ENCODE results near the gene TEAD1. TPM values are rescaled to one million over a fixed set of nuclear protein-coding genes. Genes with fewer than 3 reads are reported as not detected.

TEAD1 gene
- total and polyA plus RNA-seq, 10 of the 15 experiments (the other 5 are each of a cell fraction or from before 2014, with no cell fraction given) = 0.01 to 0.59 (median 0.04) TPM; not detected in 6

DNA sequence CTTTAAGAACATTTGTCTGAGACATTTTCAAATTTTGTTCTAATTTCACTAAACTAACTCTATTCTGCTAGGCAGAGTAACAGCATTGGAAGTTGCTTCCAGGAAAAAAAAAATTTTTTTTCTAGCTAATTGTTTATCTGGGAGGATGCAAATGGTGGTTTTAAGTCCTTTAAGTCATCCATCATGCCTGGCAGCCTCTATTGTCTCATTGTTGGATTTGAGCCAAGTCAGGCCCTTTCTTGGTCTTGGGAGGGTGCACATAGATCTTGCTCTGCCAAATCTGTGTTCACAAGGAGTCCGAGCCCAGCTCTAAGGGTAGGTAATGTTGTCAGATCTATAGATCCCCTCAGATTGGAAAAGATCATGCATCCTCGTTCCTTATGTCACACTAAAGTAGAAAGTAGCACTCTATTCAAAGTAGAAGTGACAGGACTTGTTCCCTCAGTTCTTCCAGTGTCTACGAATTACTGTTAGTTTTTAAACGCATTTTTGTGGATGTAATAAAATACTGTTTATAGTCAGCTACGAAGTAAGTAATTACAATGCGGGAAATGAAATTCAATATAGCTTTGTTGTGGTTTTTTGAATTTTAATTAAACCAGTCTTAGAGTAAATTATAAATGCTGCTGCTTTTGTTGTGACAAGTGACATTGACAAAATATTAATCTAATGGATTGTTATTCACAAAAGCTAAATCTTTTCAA lies 168.9 kb downstream of the TEAD1 start:
- CTCF ChIA-PET = no interaction called here
- H3K4me1 ChIP-seq (ENCODE audit: control insufficient read depth, insufficient read depth, low read length) = no peaks in the 10 kb centered on the region
- SMC1A ChIA-PET (ENCODE audit: uncharacterized antibody, unreplicated experiment) = no interaction called here
- no peak overlapping the region for H2AFZ ChIP-seq (ENCODE audit: control insufficient read depth, low read depth, low read length)
- H3K9me3 ChIP-seq (replicated peaks; ENCODE audit: control insufficient read depth, insufficient read depth, low read length) = no peaks in the 10 kb centered on the region; the same call in 2 of the 3 replicates
- DNase-seq (ENCODE audit: low read depth, low spot score) = no peak
- TF ChIP-seq PBX3 (IDR thresholded peaks at IDR 0.05; ENCODE audit: insufficient replicate concordance, low read depth, low read length) (peak; percentile 24), MEF2B (IDR thresholded peaks at IDR 0.05; ENCODE audit: partially characterized antibody, poor library complexity, severe bottlenecking) (no peak)
- BruUV-seq (replicated peaks) = no TSS peak
- peak; percentile 57 for FAIRE-seq
- in situ Hi-C loops (cut with MboI) (no loop called here), intact Hi-C loops (cut with micrococcal nuclease; ENCODE audit: unreplicated experiment) (no loop called here)
- H3K36me3 ChIP-seq (ENCODE audit: control insufficient read depth in 2 of 2, insufficient read depth in 2 of 2, low read length in 1 of 2) = no peaks in the 10 kb centered on the region
- no peak overlapping the region for H3K4me2 ChIP-seq (ENCODE audit: control insufficient read depth, insufficient read depth)
- H3K9ac ChIP-seq (ENCODE audit: control insufficient read depth, insufficient read depth, low read length) = no peak overlapping the region
- no peak overlapping the region for H3K27ac ChIP-seq (ENCODE audit: control insufficient read depth, insufficient read depth)
- no peak overlapping the region for H3K4me3 ChIP-seq
- 50% methylated on average over 6 of the region's 6 CpGs for WGBS (ENCODE audit: insufficient coverage, insufficient replicate concordance, low lambda C conversion rate, missing lambda C conversion rate)
- no peak for ATAC-seq
- no peaks in the 10 kb centered on the region for H3K79me2 ChIP-seq (ENCODE audit: control insufficient read depth, insufficient read depth, low read length)
- POLR2A ChIA-PET = no interaction called here
- no peaks in the 10 kb centered on the region; a peak in 1 of 4 replicates for H3K27me3 ChIP-seq (replicated peaks in 1 of 2; ENCODE audit: control insufficient read depth in 2 of 2, insufficient read depth in 2 of 2, low read length in 1 of 2)
- H4K20me1 ChIP-seq (ENCODE audit: control insufficient read depth, insufficient read depth) = no peaks in the 10 kb centered on the region
- RAD21 ChIA-PET (ENCODE audit: unreplicated experiment) = no interaction called here

- no peak overlapping the region for H3K27ac ChIP-seq (ENCODE audit: control insufficient read depth, insufficient read depth)
- H3K4me3 ChIP-seq = no peak overlapping the region
- no peaks in the 10 kb centered on the region for H3K4me1 ChIP-seq (ENCODE audit: control insufficient read depth, insufficient read depth, low read length)
- FAIRE-seq (no peak), DNase-seq (ENCODE audit: low read depth, low spot score) (no peak), ATAC-seq (no peak)
- no peak overlapping the region for H2AFZ ChIP-seq (ENCODE audit: control insufficient read depth, low read depth, low read length)
- H3K4me2 ChIP-seq (ENCODE audit: control insufficient read depth, insufficient read depth) = no peak overlapping the region
- no peak for TF ChIP-seq NKRF (conservative IDR thresholded peaks at IDR 0.05)
- TF ChIP-seq MXI1 (IDR thresholded peaks at IDR 0.05; ENCODE audit: low read depth, low read length) = no peak
- TF ChIP-seq MYB (IDR thresholded peaks at IDR 0.05; ENCODE audit: borderline replicate concordance, low read depth, low read length) = no peak
- no peak for TF ChIP-seq BMI1 (IDR thresholded peaks at IDR 0.05; ENCODE audit: borderline replicate concordance)
- no peaks in the 10 kb centered on the region; a peak in 1 of 4 replicates for H3K27me3 ChIP-seq (replicated peaks in 1 of 2; ENCODE audit: control insufficient read depth in 2 of 2, insufficient read depth in 2 of 2, low read length in 1 of 2)
- POLR2A ChIA-PET = interaction anchor here (0.6 to 0.7 kb wide), 2 partner anchors 193 to 987 kb away, joined by 7 read pairs; no protein-coding TSS in a partner anchor
- RAD21 ChIA-PET (ENCODE audit: unreplicated experiment) = no interaction called here
- no peaks in the 10 kb centered on the region for H3K79me2 ChIP-seq (ENCODE audit: control insufficient read depth, insufficient read depth, low read length)
- CTCF ChIA-PET = no interaction called here
- in situ Hi-C loops (cut with MboI) = no loop called here
- H3K9me3 ChIP-seq (replicated peaks; ENCODE audit: control insufficient read depth, insufficient read depth, low read length) = no peaks in the 10 kb centered on the region
- intact Hi-C loops (cut with micrococcal nuclease; ENCODE audit: unreplicated experiment) = no loop called here
- H4K20me1 ChIP-seq (ENCODE audit: control insufficient read depth, insufficient read depth) = no peaks in the 10 kb centered on the region
- 71% methylated on average over 6 of the region's 6 CpGs for whole genome bisulfite sequencing (ENCODE audit: insufficient coverage, insufficient replicate concordance, low lambda C conversion rate, missing lambda C conversion rate)
- H3K36me3 ChIP-seq (ENCODE audit: control insufficient read depth in 2 of 2, insufficient read depth in 2 of 2, low read length in 1 of 2) = no peaks in the 10 kb centered on the region
- no peak overlapping the region for H3K9ac ChIP-seq (ENCODE audit: control insufficient read depth, insufficient read depth, low read length)
- no TSS peak for BruUV-seq (replicated peaks)
- SMC1A ChIA-PET (ENCODE audit: uncharacterized antibody, unreplicated experiment) = no interaction called here
Observed at GRCh38 chr11:12845163-12845562, 170.9 kb downstream of the TEAD1 start.
